ENCODE results near the gene CBLC. TPM values are rescaled to one million over a fixed set of nuclear protein-coding genes. Genes with fewer than 3 reads are reported as not detected.

CBLC gene
- polyA plus RNA-seq, 1 experiment: not detected

- Histone ChIP-seq H3K36me3 (ENCODE audit: control insufficient read depth, insufficient read depth, low read length) (no peaks in the 10 kb centered on the region), H3K27me3 (ENCODE audit: control insufficient read depth, insufficient read depth, low read length) (no peaks in the 10 kb centered on the region), H3K4me3 (ENCODE audit: low read depth, low read length) (no peak overlapping the region)
- no peak for TF ChIP-seq CTCF (IDR thresholded peaks at IDR 0.05; ENCODE audit: insufficient read depth, low read depth, low read length)
- CTCF ChIA-PET: interaction anchor here (0.8 to 1.6 kb wide), 3 partner anchors 15 to 56 kb away, joined by 3 to 4 read pairs (median 4); partner anchors contain the start of gene NECTIN2
- POLR2A ChIA-PET: no interaction called here
- DNase-seq (ENCODE audit: low read depth): no peak
Observed at GRCh38 chr19:44789943-44790483, 12.3 kb downstream of the CBLC start.

GRCh38 chr19:44792281-44792680 lies 14.6 kb downstream of the CBLC start:
- no peak overlapping the region for H3K4me3 ChIP-seq (ENCODE audit: low read depth, low read length)
- no peak for DNase-seq (ENCODE audit: low read depth)
- no peaks in the 10 kb centered on the region for H3K27me3 ChIP-seq (ENCODE audit: control insufficient read depth, insufficient read depth, low read length)
- ChIA-PET CTCF (interaction anchor here (1.0 to 2.2 kb wide), 5 partner anchors 8 to 103 kb away, joined by 3 to 8 read pairs (median 3); no protein-coding TSS in a partner anchor), POLR2A (no interaction called here)
- H3K36me3 ChIP-seq (ENCODE audit: control insufficient read depth, insufficient read depth, low read length): no peaks in the 10 kb centered on the region
- no peak for TF ChIP-seq CTCF (IDR thresholded peaks at IDR 0.05; ENCODE audit: insufficient read depth, low read depth, low read length)

GRCh38 chr19:44794610-44795009 lies 16.9 kb downstream of the CBLC start:
- TF ChIP-seq CTCF (IDR thresholded peaks at IDR 0.05; ENCODE audit: insufficient read depth, low read depth, low read length): no peak
- ChIA-PET POLR2A (no interaction called here), CTCF (interaction anchor here (1.1 to 2.7 kb wide), 7 partner anchors 11 to 544 kb away, joined by 3 to 24 read pairs (median 6); partner anchors contain the start of gene BCAM)
- H3K4me3 ChIP-seq (ENCODE audit: low read depth, low read length): no peak overlapping the region
- no peaks in the 10 kb centered on the region for H3K27me3 ChIP-seq (ENCODE audit: control insufficient read depth, insufficient read depth, low read length)
- H3K36me3 ChIP-seq (ENCODE audit: control insufficient read depth, insufficient read depth, low read length): no peaks in the 10 kb centered on the region
- no peak for DNase-seq (ENCODE audit: low read depth)

- TF ChIP-seq CTCF (IDR thresholded peaks at IDR 0.05; ENCODE audit: insufficient read depth, low read depth, low read length): no peak
- no peaks in the 10 kb centered on the region for H3K27me3 ChIP-seq (ENCODE audit: control insufficient read depth, insufficient read depth, low read length)
- ChIA-PET POLR2A (no interaction called here), CTCF (interaction anchor here (1.1 to 2.7 kb wide), 7 partner anchors 11 to 543 kb away, joined by 3 to 24 read pairs (median 6); partner anchors contain the start of genes BCAM and NECTIN2)
- H3K4me3 ChIP-seq (ENCODE audit: low read depth, low read length): no peak overlapping the region
- no peaks in the 10 kb centered on the region for H3K36me3 ChIP-seq (ENCODE audit: control insufficient read depth, insufficient read depth, low read length)
- no peak for DNase-seq (ENCODE audit: low read depth)
Observed at GRCh38 chr19:44795398-44795987, 17.8 kb downstream of the CBLC start.

- TF ChIP-seq CTCF (IDR thresholded peaks at IDR 0.05; ENCODE audit: insufficient read depth, low read depth, low read length): no peak
- Histone ChIP-seq H3K27me3 (ENCODE audit: control insufficient read depth, insufficient read depth, low read length) (no peaks in the 10 kb centered on the region), H3K36me3 (ENCODE audit: control insufficient read depth, insufficient read depth, low read length) (no peaks in the 10 kb centered on the region), H3K4me3 (ENCODE audit: low read depth, low read length) (no peak overlapping the region)
- no peak for DNase-seq (ENCODE audit: low read depth)
- ChIA-PET CTCF (interaction anchor here (0.9 to 2.7 kb wide), 7 partner anchors 11 to 107 kb away, joined by 3 to 24 read pairs (median 4); partner anchors contain the start of genes BCAM and NECTIN2), POLR2A (no interaction called here)
Observed at GRCh38 chr19:44796701-44797115, 19.0 kb downstream of the CBLC start.
